Raji (cell line): ENCODE data around the gene CYLD.

Source experiments
- POLR2A ChIP-seq: IDR thresholded peaks from 2 replicates; pipeline ENCODE4 v1.6.1; 2011; ENCODE audit warnings: low read depth, low read length, control low read depth; ENCODE audit not compliant: insufficient read depth

CYLD gene

DNA sequence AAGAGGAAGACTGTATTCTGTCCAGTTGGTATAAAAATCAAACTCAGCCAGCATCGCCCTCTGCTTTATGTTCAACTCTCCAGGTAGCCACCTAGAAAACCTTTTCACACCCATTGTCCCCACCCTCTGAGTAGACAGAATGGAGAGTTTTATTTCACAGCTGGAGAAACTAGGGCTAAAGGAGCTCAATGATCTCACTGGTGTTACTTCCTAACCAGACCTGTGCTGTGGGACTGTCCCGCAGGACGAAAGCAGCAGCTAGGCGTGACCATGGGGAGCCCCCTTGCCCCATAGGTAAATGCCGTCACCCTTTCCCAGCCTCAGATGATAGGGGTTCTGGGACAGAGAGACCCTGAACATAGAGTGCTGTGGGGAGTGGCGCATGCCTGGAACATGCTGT lies 67.7 kb downstream of the CYLD start:
- no peak for TF ChIP-seq POLR2A

GRCh38 chr16:50810241-50810965 lies 68.5 kb downstream of the CYLD start:
- TF ChIP-seq POLR2A: no peak

DNA sequence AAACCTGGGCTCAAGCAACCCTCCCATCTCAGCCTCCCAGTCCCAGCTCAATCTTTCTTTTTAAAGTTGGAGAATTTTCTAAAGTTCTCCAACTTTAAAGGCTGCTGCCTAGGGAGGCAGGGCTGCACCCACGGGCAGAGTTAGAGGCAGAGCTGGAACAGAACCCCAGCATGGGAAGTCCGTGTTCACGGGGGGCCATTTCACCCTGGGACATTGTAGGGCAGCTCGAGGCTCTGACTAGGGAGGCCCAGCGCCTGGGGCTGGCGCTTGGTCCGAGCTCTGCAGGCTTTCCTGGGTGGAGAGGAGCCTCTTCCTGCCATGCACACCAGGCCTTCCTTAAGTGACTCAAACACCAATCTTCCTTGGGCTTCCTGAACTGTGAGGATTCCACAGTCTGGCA lies 70.2 kb downstream of the CYLD start:
- no peak for TF ChIP-seq POLR2A

- no peak for TF ChIP-seq POLR2A
Measured at GRCh38 chr16:50812876-50813466, 71.1 kb downstream of the CYLD start.

- TF ChIP-seq POLR2A: no peak
Measured at GRCh38 chr16:50814052-50814451, 72.2 kb downstream of the CYLD start.

GRCh38 chr16:50814541-50814940 lies 72.7 kb downstream of the CYLD start:
- no peak for TF ChIP-seq POLR2A

GRCh38 chr16:50815382-50815781 lies 73.5 kb downstream of the CYLD start:
- no peak for TF ChIP-seq POLR2A

DNA sequence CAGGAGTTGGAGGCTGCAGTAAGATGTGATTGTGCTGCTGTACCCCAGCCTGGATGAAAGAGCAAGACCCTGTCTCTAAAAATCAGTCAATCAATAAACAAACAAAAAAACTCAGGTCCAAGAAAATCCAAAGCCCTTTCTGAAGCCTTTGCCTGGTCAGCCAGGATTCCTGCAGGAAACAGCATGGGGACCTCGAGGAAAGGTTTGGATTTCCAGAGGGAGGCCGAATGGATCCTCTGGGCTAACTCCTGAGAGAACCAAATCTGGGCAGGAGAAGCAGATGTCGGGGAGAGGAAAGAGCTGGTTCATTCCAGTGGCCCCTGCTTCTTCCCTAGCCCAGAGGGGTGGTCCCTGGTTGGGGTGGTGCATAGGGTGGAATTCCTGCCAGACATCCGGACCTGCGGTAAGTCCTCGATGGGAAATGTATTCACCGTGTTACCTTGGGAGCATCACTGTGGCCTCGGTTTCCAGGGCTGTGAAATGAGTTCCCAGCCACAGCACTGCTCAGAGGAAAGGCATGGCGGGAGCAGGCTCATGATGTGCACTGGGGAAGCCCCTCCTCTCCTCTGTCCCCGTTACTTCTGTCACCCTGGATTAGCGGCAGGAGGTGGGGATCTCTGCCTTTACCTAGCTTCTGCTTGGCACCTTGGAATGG lies 75.1 kb downstream of the CYLD start:
- TF ChIP-seq POLR2A: no peak

DNA sequence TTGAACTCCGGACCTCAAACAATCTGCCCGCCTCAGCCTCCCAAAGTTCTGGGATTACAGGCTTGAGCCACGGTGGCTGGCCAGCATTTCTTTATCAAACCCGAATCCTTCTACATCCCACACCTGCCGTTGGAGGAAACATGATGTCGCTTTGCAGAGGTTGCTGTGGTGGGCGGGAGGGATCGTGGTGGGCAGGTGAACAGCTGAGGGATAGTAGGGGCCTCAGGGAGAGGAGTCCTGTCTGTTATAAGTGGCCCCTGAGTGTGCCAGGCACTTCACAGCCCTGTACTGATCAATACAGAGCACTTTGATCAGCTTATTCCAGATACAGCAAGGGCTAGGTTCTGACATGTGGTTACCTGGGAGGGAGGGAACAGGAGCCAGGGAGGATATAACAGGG lies 76.5 kb downstream of the CYLD start:
- TF ChIP-seq POLR2A: no peak

DNA sequence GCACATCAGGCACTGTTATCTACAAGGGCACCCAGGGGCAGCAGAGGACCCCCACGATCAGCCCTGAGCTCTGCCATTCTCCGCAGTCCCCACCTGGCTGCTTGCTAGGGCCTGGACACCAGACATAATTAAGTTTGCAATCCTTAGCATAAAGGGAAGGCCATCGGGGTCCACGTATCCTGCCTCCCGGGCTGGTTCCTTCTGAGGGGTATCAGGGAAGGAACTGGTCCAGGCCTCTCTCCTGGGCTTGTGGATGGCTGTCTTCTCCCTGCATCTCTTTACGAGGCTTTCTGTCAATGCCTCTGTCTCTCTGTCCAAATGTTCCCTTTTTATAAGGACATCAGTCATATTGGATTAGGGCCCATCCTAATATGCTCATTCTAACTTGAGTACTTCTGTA lies 77.8 kb downstream of the CYLD start:
- no peak for TF ChIP-seq POLR2A

DNA sequence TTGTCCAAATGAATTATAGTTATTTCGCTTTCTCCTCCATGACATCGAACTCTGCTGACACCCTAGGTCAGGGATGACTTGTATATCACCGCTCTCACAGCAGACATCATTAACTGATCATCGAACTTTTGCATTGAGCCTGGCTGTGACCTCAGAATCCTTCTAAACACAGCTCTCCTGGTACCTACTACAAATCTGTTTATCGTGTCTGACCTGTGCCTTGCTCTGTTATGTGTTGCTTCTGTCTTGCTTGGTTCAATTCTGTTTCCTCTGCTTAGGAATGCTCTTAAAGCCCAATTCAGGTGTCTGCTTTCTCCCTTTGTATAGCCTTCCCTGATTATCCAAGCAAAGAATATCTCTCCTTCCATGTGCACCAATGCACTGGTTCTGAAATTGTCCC lies 78.3 kb downstream of the CYLD start:
- no peak for TF ChIP-seq POLR2A

GRCh38 chr16:50821586-50821985 lies 79.7 kb downstream of the CYLD start:
- no peak for TF ChIP-seq POLR2A

DNA sequence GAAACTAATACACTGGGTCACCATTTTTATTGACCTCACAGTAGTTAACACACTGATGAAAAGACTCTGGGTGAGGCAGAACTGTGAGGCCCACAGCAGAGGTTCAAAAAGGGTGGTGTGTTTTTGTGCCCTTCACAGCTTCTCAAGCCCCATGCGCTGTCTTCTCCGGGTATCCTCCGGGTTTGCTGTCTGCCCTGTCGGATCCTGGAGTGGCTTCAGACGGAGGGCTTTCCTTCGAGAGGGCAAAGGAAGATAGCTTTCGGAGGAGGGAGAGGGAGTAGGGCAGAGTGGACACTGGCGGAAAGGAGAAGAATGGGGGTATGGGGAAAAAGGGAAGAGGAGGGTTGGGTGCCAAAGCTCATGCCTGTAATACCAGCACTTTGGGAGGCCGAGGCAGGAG lies 80.8 kb downstream of the CYLD start:
- no peak for TF ChIP-seq POLR2A

- TF ChIP-seq POLR2A: no peak
Measured at GRCh38 chr16:50826797-50827316, 85.0 kb downstream of the CYLD start.

GRCh38 chr16:50828164-50828702 lies 86.3 kb downstream of the CYLD start:
- no peak for TF ChIP-seq POLR2A

- no peak for TF ChIP-seq POLR2A
Measured at GRCh38 chr16:50830698-50831097, 88.8 kb downstream of the CYLD start.

DNA sequence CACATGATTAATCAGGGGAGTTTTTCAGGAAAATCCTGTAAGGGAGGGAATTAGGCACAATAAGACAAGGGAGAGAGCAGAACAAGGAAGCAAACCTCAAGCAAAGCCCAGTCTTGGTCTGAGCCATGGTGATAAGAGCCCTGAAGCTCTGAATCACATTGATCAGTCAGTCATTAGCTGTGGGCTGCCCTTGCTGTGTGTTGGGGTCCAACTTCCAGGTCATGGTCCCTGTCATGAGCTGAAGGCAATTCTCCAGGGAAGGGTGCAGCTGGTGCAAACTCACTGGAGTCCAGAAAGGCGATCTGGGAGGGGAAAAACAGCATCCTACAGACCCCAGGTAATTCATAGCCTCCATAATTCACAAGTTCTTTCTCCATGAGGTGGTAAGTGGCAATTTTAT lies 89.9 kb downstream of the CYLD start:
- TF ChIP-seq POLR2A: no peak

DNA sequence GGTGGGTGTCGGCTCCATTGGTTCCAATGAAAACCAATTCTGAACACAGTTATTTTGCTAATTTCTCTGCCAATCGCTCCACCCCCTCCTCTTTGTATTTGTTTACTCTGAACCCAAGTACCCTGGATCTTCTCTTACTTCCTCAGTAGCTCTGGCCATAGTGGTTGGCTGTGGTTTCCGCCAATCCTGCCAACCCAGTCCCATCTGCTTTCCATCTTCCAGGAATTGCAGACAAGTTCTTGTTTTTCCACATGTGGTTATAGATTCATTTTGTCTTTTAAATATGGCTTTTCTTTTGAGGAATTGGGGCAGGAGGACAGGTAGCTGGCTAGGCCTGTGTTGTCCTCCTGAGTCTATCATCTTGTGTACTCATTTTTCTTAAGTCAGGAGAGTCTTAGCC lies 92.0 kb downstream of the CYLD start:
- TF ChIP-seq POLR2A: no peak
